ENCODE measurements around the gene RAB7A. TPM values are rescaled to one million over a fixed set of nuclear protein-coding genes. Genes with fewer than 3 reads are reported as not detected.

The RAB7A gene
- total and polyA plus RNA-seq, 2 of the 8 experiments (the other 6 are each of a cell fraction or from before 2014, with no cell fraction given): 179 to 195 TPM

DNA sequence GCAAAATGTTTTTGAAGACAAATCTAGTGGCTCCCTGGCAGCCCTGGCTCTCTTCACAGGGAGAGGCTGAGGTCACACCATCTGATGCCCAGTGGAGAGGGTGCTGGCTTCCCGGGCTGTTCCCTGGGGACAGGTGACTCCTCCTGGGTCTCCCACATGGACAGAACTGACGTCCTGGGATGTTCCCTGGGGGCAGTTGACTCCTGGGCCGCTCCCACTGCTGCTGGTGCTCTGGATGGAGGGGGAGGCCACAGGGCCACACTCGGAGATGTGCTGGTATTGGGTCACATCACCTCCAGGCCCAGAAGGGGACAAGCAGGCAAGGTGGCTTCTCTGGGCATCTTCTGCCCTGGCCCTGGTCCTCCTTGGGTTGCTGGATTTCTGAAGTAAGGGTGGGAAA, 125.6 kb downstream of the RAB7A start:
- Histone ChIP-seq H3K4me3 (ENCODE audit: extremely low read depth in 1 of 4, insufficient read depth in 2 of 4, low read depth in 3 of 4, low read length in 4 of 4) (no peak overlapping the region), H3K14ac (ENCODE audit: insufficient read length) (no peak overlapping the region), H4K91ac (replicated peaks; ENCODE audit: insufficient read length, low read length) (no peak overlapping the region), H2AFZ (ENCODE audit: low read length) (no peak overlapping the region), H2BK5ac (ENCODE audit: low read depth, low read length) (no peak overlapping the region), H3K56ac (replicated peaks; ENCODE audit: insufficient read length, low read depth, low read length) (no peak overlapping the region), H3K9me3 (ENCODE audit: insufficient read depth in 2 of 2, low read depth in 1 of 2, low read length in 1 of 2) (peaks cover 28 to 46% of the 10 kb centered on the region in 2 experiments), H3K4me1 (replicated peaks in 1 of 4; ENCODE audit: control insufficient read depth in 3 of 4, insufficient read depth in 4 of 4, low read length in 3 of 4) (peaks cover 0 to 2% (median 0%) of the 10 kb centered on the region in 4 experiments; a peak in 2 of 7 replicates), H3K23ac (ENCODE audit: insufficient read length) (no peak overlapping the region), H3K4me2 (ENCODE audit: insufficient read depth in 1 of 2, low read depth in 2 of 2, low read length in 2 of 2) (no peak overlapping the region), H3K27me3 (replicated peaks in 1 of 4; ENCODE audit: control insufficient read depth in 3 of 4, extremely low read depth in 1 of 4, insufficient read depth in 3 of 4, low read length in 3 of 4) (no peaks in the 10 kb centered on the region), H2BK15ac (ENCODE audit: low read length) (no peak overlapping the region), H2AK5ac (ENCODE audit: low read depth, low read length) (no peak overlapping the region), H3K36me3 (ENCODE audit: control insufficient read depth in 2 of 4, insufficient read depth in 4 of 4, low read length in 3 of 4) (no peaks in the 10 kb centered on the region), H3K4ac (replicated peaks; ENCODE audit: insufficient read length, low read depth, low read length) (no peak overlapping the region), H2BK12ac (ENCODE audit: low read depth, low read length) (no peak overlapping the region), H3K79me1 (ENCODE audit: low read depth, low read length) (no peaks in the 10 kb centered on the region), H3K23me2 (ENCODE audit: low read depth, low read length) (no peaks in the 10 kb centered on the region; the same call in 1 of the 2 replicates), H2BK20ac (ENCODE audit: low read length) (no peak overlapping the region), H3K79me2 (ENCODE audit: control insufficient read depth in 1 of 2, insufficient read depth in 2 of 2, low read length in 2 of 2) (no peaks in the 10 kb centered on the region), H4K5ac (ENCODE audit: insufficient read length, low read depth, low read length) (no peak overlapping the region), H3K27ac (ENCODE audit: low read depth, low read length) (no peak overlapping the region), H4K8ac (ENCODE audit: extremely low read depth, insufficient read depth, low read length) (no peak overlapping the region), H3K18ac (ENCODE audit: extremely low read depth, low read length) (no peak overlapping the region), H4K20me1 (replicated peaks in 1 of 2; ENCODE audit: control insufficient read depth in 1 of 2, insufficient read depth in 2 of 2, low read length in 2 of 2) (no peaks in the 10 kb centered on the region), H2BK120ac (replicated peaks; ENCODE audit: low read depth, low read length) (no peak overlapping the region), H3K9ac (replicated peaks in 1 of 4; ENCODE audit: extremely low read depth in 1 of 4, low read depth in 3 of 4, low read length in 3 of 4) (no peak overlapping the region)
- POLR2A ChIA-PET (ENCODE audit: partially characterized antibody): no interaction called here
- WGBS, 2 experiments (ENCODE audit: extremely low coverage in 1 of 2, insufficient coverage in 1 of 2, insufficient read length in 1 of 2, insufficient replicate concordance in 2 of 2, low coverage in 1 of 2, low lambda C conversion rate in 2 of 2, missing lambda C conversion rate in 1 of 2): 54% methylated on average over 4 of the region's 4 CpGs; no CpG with 5 or more reads in 1 of the 2 experiments
- CTCF ChIA-PET (ENCODE audit: partially characterized antibody): interaction anchor here (2.4 kb wide), 1 partner anchor 24 kb away, joined by 7 read pairs; no protein-coding TSS in a partner anchor
- FAIRE-seq: no peak
- no peak for DNase-seq (ENCODE audit: low read depth in 1 of 2, low spot score in 2 of 2)
- no peak for TF ChIP-seq EP300 (IDR thresholded peaks at IDR 0.05; ENCODE audit: borderline replicate concordance in 1 of 2, low read depth in 2 of 2, low read length in 2 of 2)
- TF ChIP-seq TBP (IDR thresholded peaks at IDR 0.05; ENCODE audit: low read depth, low read length): no peak
- TF ChIP-seq FOSL1 (IDR thresholded peaks at IDR 0.05; ENCODE audit: insufficient read depth, low read depth, low read length): no peak
- TF ChIP-seq HDAC2 (IDR thresholded peaks at IDR 0.05; ENCODE audit: borderline replicate concordance in 1 of 2, low read depth in 2 of 2, low read length in 2 of 2): no peak
- no peak for TF ChIP-seq EZH2 (IDR thresholded peaks at IDR 0.05; ENCODE audit: low read depth, low read length, severe bottlenecking)
- no peak for TF ChIP-seq MAFK (IDR thresholded peaks at IDR 0.05; ENCODE audit: low read depth, low read length)
- TF ChIP-seq CREB1 (IDR thresholded peaks at IDR 0.05): no peak
- TF ChIP-seq KDM1A (IDR thresholded peaks at IDR 0.05; ENCODE audit: borderline replicate concordance, low read length): no peak
- no peak for TF ChIP-seq NRF1 (IDR thresholded peaks at IDR 0.05; ENCODE audit: low read depth, low read length)
- TF ChIP-seq, protein P1, sequence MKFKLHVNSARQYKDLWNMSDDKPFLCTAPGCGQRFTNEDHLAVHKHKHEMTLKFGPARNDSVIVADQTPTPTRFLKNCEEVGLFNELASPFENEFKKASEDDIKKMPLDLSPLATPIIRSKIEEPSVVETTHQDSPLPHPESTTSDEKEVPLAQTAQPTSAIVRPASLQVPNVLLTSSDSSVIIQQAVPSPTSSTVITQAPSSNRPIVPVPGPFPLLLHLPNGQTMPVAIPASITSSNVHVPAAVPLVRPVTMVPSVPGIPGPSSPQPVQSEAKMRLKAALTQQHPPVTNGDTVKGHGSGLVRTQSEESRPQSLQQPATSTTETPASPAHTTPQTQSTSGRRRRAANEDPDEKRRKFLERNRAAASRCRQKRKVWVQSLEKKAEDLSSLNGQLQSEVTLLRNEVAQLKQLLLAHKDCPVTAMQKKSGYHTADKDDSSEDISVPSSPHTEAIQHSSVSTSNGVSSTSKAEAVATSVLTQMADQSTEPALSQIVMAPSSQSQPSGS (IDR thresholded peaks at IDR 0.05; ENCODE audit: low read length): no peak
- no peak for TF ChIP-seq SIX5 (IDR thresholded peaks at IDR 0.05; ENCODE audit: low read depth, low read length)
- TF ChIP-seq RAD21 (IDR thresholded peaks at IDR 0.05 in 1 of 2, conservative IDR thresholded peaks at IDR 0.05 in 1 of 2; ENCODE audit: low read depth in 2 of 2, low read length in 2 of 2): no peak

All from H1 (cell line).